Caco-2 (cell line): ENCODE measurements around the gene PPP4R2. TPM values are rescaled to one million over a fixed set of nuclear protein-coding genes. Genes with fewer than 3 reads are reported as not detected.

Experiments used
- BruUV-seq: library from RNA; stranded (reverse); fragments of 400-500 nt; replicated peaks from 2 replicates; lab custom pipeline; 2021; lab: Mats Ljungman, UMichigan
- CTCF ChIA-PET: fragments of 300-600 bp; sonication (Branson Sonifier 250); formaldehyde crosslinking; loops from one replicate; lab custom pipeline; 2022; ENCODE audit warnings: antibody characterized with exemption; lab: Charles Lee
- POLR2A ChIA-PET: fragments of 300-600 bp; sonication (Branson Sonifier 250); formaldehyde crosslinking; loops from one replicate; lab custom pipeline; 2022; ENCODE audit warnings: antibody characterized with exemption; lab: Charles Lee
- DNase-seq, 2 experiments: peaks; one replicate each; pipeline versions ENCODE4 v3.0.0 to v3.0.0-alpha.2; 2020 to 2022
- H3K27me3 ChIP-seq: replicated peaks from 2 replicates; pipeline ENCODE4 v1.6.0; 2011; ENCODE audit warnings: low read length; ENCODE audit not compliant: control insufficient read depth, insufficient read depth
- H3K36me3 ChIP-seq: 2 replicates; pipeline ENCODE4 v1.5.1; 2011; ENCODE audit warnings: low read length; ENCODE audit not compliant: control insufficient read depth, insufficient read depth
- H3K4me1 ChIP-seq: fragments of 250-450 bp; sonication (Bioruptor Pico); 2 replicates; pipeline ENCODE4 v1.5.1; 2020; ENCODE audit warnings: mild to moderate bottlenecking
- H3K4me3 ChIP-seq: 2 replicates; pipeline ENCODE4 v1.5.1; 2011; ENCODE audit warnings: low read depth, mild to moderate bottlenecking, control low read depth, low read length
- H3K9me3 ChIP-seq: fragments of 250-450 bp; sonication (Bioruptor Pico); 2 replicates; pipeline ENCODE4 v1.5.1; 2020; ENCODE audit warnings: mild to moderate bottlenecking, moderate library complexity
- H3K27ac Mint-ChIP-seq: one replicate; pipeline ENCODE4 v1.8.0; 2022; ENCODE audit warnings: mixed read lengths; ENCODE audit not compliant: unreplicated experiment
- H3K27me3 Mint-ChIP-seq: one replicate; pipeline ENCODE4 v1.8.0; 2022; ENCODE audit warnings: mixed read lengths; ENCODE audit not compliant: insufficient read depth, unreplicated experiment
- H3K36me3 Mint-ChIP-seq: one replicate; pipeline ENCODE4 v1.8.0; 2022; ENCODE audit warnings: mild to moderate bottlenecking, mixed read lengths; ENCODE audit not compliant: insufficient read depth, unreplicated experiment
- H3K4me1 Mint-ChIP-seq: one replicate; pipeline ENCODE4 v1.8.0; 2022; ENCODE audit warnings: low read depth, mixed read lengths; ENCODE audit not compliant: unreplicated experiment
- H3K4me3 Mint-ChIP-seq: one replicate; pipeline ENCODE4 v1.8.0; 2022; ENCODE audit warnings: mild to moderate bottlenecking, moderate library complexity, mixed read lengths; ENCODE audit not compliant: unreplicated experiment
- H3K9me3 Mint-ChIP-seq: one replicate; pipeline ENCODE4 v1.8.0; 2022; ENCODE audit warnings: mixed read lengths; ENCODE audit not compliant: unreplicated experiment
- CTCF ChIP-seq, 2 experiments: fragments of 200-600 bp in 1 of 2; IDR thresholded peaks; 1 replicate in 1 of 2; 2 replicates in 1 of 2; pipeline versions ENCODE4 v1.5.1 to v1.8.0; 2011 to 2022; ENCODE audit warnings: antibody characterized with exemption in 1 of 2, control low read depth in 1 of 2, inconsistent platforms in 1 of 2, low read depth in 1 of 2, low read length in 1 of 2, mild to moderate bottlenecking in 1 of 2, moderate library complexity in 1 of 2; ENCODE audit not compliant: insufficient read depth in 1 of 2, severe bottlenecking in 1 of 2, unreplicated experiment in 1 of 2
- intact Hi-C: fragments of 100-400 bp; cut with micrococcal nuclease; formaldehyde crosslinking; loops from one replicate; pipeline ENCODE4 v1.10.0; 2022; ENCODE audit not compliant: unreplicated experiment
- total RNA-seq: library from RNA; stranded (reverse); gene quantifications from 2 replicates; pipeline ENCODE4 v1.2.3, GENCODE V29; 2022

The PPP4R2 gene
- total RNA-seq, 1 experiment from 2014 or later: 91.3 TPM

- no peaks in the 10 kb centered on the region for H3K4me1 ChIP-seq
- no peak overlapping the region for H3K4me3 ChIP-seq
- no peaks in the 10 kb centered on the region for H3K9me3 ChIP-seq
- Mint-ChIP-seq H3K27me3 (no peaks in the 10 kb centered on the region), H3K4me1 (peaks cover 22% of the 10 kb centered on the region), H3K36me3 (peaks cover 86% of the 10 kb centered on the region), H3K4me3 (no peak overlapping the region), H3K27ac (no peak overlapping the region), H3K9me3 (no peaks in the 10 kb centered on the region)
- no peaks in the 10 kb centered on the region for H3K36me3 ChIP-seq
- intact Hi-C loops: no loop called here
- POLR2A ChIA-PET: no interaction called here
- TF ChIP-seq CTCF (IDR thresholded peaks at IDR 0.05; ENCODE audit: insufficient read depth in 1 of 2, low read depth in 1 of 2, low read length in 1 of 2, severe bottlenecking in 1 of 2, unreplicated experiment in 1 of 2): no peak
- no peak for DNase-seq
- BruUV-seq: no TSS peak
- H3K27me3 ChIP-seq: no peaks in the 10 kb centered on the region
- CTCF ChIA-PET: no interaction called here
Observed at GRCh38 chr3:73009750-73010149, 13.1 kb downstream of the PPP4R2 start.

- no peak overlapping the region for H3K4me3 Mint-ChIP-seq
- ChIA-PET CTCF (no interaction called here), POLR2A (no interaction called here)
- H3K36me3 ChIP-seq: no peaks in the 10 kb centered on the region
- H3K27ac Mint-ChIP-seq: no peak overlapping the region
- BruUV-seq: no TSS peak
- intact Hi-C loops: no loop called here
- H3K9me3 ChIP-seq: no peaks in the 10 kb centered on the region
- DNase-seq: no peak
- no peak overlapping the region for H3K4me3 ChIP-seq
- H3K36me3 Mint-ChIP-seq: peaks cover 86% of the 10 kb centered on the region
- no peak for TF ChIP-seq CTCF (IDR thresholded peaks at IDR 0.05; ENCODE audit: insufficient read depth in 1 of 2, low read depth in 1 of 2, low read length in 1 of 2, severe bottlenecking in 1 of 2, unreplicated experiment in 1 of 2)
- H3K27me3 ChIP-seq: no peaks in the 10 kb centered on the region
- no peaks in the 10 kb centered on the region for H3K27me3 Mint-ChIP-seq
- no peaks in the 10 kb centered on the region for H3K9me3 Mint-ChIP-seq
- H3K4me1 ChIP-seq: no peaks in the 10 kb centered on the region
- H3K4me1 Mint-ChIP-seq: peaks cover 22% of the 10 kb centered on the region
Observed at GRCh38 chr3:73010158-73010557, 13.5 kb downstream of the PPP4R2 start.

- Mint-ChIP-seq H3K27me3 (no peaks in the 10 kb centered on the region), H3K36me3 (peaks cover 52% of the 10 kb centered on the region), H3K27ac (no peak overlapping the region), H3K9me3 (no peaks in the 10 kb centered on the region), H3K4me1 (peaks cover 7% of the 10 kb centered on the region), H3K4me3 (no peak overlapping the region)
- no peak for DNase-seq
- BruUV-seq: no TSS peak
- CTCF ChIA-PET: no interaction called here
- intact Hi-C loops: no loop called here
- H3K36me3 ChIP-seq: no peaks in the 10 kb centered on the region
- H3K27me3 ChIP-seq: no peaks in the 10 kb centered on the region
- H3K9me3 ChIP-seq: no peaks in the 10 kb centered on the region
- H3K4me1 ChIP-seq: peaks cover 17% of the 10 kb centered on the region
- no peak for TF ChIP-seq CTCF (IDR thresholded peaks at IDR 0.05; ENCODE audit: insufficient read depth in 1 of 2, low read depth in 1 of 2, low read length in 1 of 2, severe bottlenecking in 1 of 2, unreplicated experiment in 1 of 2)
- POLR2A ChIA-PET: no interaction called here
- H3K4me3 ChIP-seq: no peak overlapping the region
Observed at GRCh38 chr3:73018298-73018697, 21.7 kb downstream of the PPP4R2 start.
